NCI-H2029 treated with DMSO at 0.1 percent for 48 hours (cell line): ENCODE results near the gene SCOC.

ENCODE experiments used
- DNase-seq: peaks from one replicate; lab custom pipeline; 2025; lab: John Stamatoyannopoulos, UW

The SCOC gene

DNA sequence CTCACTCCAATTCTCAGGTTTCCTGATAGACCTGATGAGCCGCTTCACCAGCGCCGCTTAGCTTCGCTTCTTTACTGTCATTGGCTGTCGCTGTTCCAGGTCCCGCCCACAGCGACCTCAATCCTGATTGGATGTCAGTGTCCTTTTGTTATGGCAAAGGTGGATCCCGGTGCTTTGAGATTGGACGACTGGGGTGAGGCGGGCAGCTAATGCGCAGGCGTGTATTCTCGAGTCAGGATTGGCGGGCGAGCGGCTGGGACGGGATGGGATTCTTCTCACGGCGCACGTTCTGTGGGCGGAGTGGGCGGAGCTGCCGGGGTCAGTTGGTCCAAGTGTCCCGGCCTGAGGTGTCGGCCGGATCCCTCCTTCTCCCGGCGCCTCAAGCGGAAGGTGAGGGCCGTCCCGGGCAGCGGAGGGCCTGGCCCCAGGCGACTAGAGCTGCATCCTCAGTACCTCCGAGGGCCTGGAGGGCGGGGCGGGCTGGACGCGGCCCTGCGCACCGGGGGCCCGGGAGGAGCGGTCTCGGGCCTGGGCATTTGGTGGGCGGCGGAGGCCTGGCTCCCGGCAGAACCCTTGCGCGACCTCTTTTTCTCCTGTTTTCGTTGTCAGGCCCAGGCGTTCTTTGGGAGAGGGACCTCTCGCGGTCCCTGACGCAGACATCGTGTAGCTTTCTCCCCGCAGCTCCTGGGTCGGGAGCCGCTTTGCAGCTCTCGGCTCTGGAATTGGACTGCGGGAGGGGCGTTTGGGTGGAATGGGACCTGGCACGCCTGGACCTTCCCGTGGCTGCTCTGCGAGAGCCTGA lies at the start of gene SCOC:
Gene SCOC (plus strand): TSS at position 319 of the 802 bp plus-strand sequence. CDS start 5,525 bp downstream, outside the sequence.
- peak; percentile 96 for DNase-seq

DNA sequence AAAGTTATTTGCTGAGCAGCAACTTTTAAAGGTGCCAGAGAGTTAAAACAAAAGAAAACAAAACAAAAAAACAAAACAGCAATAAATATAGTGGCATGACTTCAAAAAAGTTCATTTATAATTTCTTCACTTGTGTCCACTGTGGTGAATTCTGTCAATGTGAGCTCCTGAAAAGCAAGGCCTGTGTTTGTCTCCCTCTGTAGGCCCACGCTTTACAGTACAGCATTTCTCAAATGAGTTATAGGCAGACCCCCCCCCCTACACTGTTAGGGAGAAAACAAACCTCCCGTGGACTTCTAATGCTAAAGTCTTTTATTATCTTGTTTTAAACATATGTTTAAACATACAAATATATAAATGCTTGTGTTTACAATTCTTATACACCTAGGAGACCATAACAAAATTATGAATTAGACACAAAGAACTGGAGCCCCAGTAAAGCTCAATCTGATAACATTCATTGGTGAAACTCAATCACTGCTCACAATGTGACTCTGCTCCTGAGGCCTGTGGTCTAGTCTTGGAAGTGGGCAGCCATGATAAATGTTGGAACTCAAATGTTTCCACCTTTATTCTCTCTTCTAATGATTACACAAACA lies 47.0 kb upstream of the SCOC start:
- peak; percentile 13 for DNase-seq

- no peak for DNase-seq
Observed at GRCh38 chr4:140330311-140330900, 43.0 kb upstream of the SCOC start.

- no peak for DNase-seq
Observed at GRCh38 chr4:140331245-140331644, 42.2 kb upstream of the SCOC start.

DNA sequence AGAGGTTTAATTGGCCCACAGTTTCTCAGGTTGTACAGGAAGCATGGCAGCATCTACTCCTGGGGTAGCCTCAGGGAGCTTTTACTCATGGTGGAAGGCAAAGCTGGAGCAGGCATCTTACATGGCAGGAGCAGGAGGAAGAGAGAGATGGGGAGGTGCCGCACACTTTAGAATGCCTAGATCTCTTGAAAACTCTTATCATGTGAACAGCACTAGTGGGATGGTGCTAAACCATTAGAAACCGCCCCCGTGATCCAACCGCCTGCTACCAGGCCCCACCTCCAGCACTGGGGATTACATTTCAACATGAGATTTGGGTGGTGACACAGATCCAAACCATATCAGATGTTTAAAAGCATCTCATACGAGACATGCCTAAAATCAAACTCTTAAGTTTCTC lies 41.6 kb upstream of the SCOC start:
- DNase-seq: no peak

GRCh38 chr4:140332734-140333133 lies 40.7 kb upstream of the SCOC start:
- DNase-seq: no peak

DNA sequence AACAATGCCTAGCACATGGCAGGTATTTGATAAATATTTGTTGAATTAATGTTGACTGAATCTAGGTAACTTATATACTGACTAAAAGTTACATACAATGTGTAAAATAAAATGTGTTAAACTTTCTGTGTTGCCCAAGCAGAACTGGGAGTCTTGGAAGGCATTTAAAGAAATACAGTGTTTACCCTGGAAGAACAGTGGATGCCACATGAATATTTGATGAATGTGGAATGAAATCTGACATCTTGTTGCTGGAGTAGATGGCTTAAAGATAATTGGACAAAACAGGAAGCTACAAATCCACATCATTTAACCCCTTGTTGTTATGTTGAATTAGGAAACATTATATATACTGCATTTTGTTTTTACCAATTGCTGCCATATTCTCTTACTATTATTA lies 39.9 kb upstream of the SCOC start:
- DNase-seq: no peak

GRCh38 chr4:140335076-140335475 lies 38.4 kb upstream of the SCOC start:
- DNase-seq: peak; percentile 30

DNA sequence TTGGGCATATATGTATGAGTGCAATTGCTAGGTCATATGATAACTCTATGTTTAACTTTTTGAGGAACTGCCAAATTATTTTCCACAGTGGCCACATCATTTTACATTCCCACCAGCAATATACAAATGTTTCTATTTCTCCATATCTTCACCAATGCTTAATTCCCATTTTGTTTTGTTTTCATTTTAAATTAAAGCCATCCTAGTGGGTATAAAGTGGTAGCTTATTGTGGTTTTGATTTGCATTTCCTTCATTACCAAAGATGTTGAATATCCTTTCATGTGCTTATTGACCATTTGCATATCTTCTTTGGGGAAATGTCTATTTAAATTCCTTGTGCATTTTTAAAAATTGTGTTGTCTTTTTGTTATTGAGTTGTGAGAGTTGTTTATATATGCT lies 36.7 kb upstream of the SCOC start:
- no peak for DNase-seq

DNA sequence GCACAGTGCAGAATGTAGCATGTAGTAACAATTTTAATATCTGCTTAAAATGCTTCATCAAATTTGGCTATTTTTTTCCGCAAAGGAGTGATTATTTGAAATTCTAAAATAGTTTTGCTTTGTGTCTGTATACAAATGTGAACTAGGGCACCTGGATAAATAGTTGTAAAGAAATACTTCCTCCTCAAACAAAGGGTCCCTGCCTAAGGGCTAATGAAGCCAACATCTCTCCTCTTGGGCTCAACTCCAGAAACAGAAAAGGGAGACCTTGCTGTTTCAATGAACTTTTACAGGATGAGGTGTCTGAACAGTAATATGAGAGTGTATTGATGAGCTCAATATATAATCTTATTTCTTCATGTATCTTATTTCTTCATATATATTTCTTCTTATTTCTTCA lies 30.8 kb upstream of the SCOC start:
- no peak for DNase-seq

- no peak for DNase-seq
Observed at GRCh38 chr4:140343303-140343702, 30.1 kb upstream of the SCOC start.

DNA sequence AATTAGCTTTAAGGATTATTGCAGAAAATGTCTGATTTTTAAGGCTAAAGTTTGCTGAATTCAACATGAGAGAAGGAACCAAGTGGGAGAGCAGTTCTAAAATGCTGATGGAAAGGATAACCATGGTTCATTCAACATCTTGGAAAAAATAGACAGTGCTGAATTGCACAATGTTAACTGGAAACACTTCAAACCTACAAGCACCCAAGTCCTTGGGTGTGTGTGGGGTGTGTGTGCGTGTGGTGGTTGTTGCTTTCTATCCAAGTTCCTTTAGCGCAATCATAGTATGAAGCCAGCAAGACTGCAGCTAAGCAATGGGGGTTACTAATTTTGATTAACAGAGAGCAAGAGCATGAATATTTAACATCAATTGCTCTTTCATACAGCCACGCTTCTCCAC lies 29.3 kb upstream of the SCOC start:
- DNase-seq: no peak

DNA sequence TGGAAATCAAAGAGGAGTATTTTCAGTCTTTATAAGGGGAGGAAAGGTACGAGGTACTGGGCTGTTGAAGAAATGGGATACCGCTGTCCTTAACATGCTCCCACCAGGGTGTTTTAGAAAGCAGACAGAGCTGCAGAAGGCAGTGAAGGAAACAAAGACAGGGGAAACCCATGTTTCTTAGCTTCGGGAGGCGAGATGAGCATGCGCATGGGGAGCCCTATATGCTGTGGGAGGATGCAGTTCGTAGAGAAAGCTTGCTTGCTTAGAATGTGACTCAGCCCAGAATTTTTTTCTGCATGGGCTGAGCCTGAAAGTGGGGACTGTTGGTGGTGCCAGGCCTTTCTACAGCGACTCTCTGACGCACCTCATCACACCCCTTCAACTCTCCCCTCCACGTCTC lies 28.8 kb upstream of the SCOC start:
- no peak for DNase-seq

DNA sequence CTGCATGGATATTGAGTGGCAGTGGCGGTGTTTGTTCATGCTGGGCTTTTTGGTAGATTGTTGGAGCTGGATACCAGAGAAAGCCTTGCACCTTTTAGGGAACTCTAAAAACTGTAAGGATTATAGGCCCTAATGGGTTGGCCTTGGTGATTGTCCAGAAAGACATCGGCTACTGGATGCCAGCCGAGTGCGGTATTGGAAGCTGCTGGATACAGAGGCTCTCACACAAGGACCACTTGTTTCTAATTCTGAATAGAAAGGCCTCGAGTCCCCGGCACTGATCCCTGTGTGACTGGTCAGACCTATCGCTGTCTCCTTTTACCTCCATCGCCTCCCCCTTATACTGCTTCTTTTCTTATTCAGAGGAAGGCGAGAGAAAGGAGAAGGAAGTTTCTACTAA lies 27.3 kb upstream of the SCOC start:
- DNase-seq: no peak

GRCh38 chr4:140349816-140350215 lies 23.6 kb upstream of the SCOC start:
- no peak for DNase-seq

- DNase-seq: no peak
Observed at GRCh38 chr4:140351093-140352075, 22.1 kb upstream of the SCOC start.

- DNase-seq: no peak
Observed at GRCh38 chr4:140353786-140354185, 19.7 kb upstream of the SCOC start.

- no peak for DNase-seq
Observed at GRCh38 chr4:140355288-140355687, 18.2 kb upstream of the SCOC start.

GRCh38 chr4:140357868-140358267 lies 15.6 kb upstream of the SCOC start:
- DNase-seq: no peak

GRCh38 chr4:140358281-140358680 lies 15.2 kb upstream of the SCOC start:
- no peak for DNase-seq

DNA sequence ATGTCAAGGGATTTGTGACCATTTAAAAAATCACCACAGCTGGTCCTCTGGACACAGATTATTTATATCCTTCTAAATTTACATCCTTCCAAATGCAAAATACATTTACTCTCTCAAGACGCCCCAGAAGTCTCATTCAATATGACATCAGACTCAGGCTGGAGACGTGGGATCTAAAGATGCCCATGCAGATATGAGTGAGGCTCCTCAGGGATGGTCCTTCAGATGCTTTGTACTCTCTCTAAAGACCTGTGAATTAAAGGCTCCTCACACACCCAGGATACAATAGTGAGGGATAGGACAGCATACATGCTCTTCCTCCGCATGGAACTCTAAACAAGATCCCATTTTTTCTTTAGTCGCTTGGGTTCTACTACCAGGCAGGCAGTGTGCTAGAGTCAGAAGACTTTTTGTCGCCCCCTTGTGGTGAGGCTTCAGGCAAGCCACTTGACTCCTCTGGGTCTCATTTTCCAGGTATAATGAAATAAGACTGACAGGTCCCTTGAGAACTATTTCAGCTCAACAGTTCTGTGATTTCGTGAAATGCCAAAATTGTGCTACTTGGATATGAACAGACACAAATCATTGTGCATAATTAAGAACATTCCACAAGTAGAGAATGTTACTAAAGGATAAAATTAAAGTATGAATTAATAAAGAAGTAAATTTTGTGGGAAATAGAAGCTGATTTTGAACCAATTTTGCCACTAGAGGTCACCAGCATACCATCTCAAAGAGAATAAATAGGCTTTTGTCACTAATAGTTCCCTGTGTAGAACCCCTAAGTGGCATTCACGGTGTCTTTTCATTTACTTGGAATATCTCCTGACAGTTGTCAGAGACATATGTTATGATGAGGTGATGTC lies 13.7 kb upstream of the SCOC start:
- DNase-seq: peak; percentile 92
